Kasumi-1 (cell line): Measurements from ENCODE around the gene GOLGA2.
A peak's percentile ranks its signal among the peaks of the same experiment; 100 is the strongest.

Experiments used
- DNase-seq, 2 experiments: peaks; one replicate each; lab custom pipeline; 2025; lab: John Stamatoyannopoulos, UW

The GOLGA2 gene

GRCh38 chr9:128211186-128211980 lies 64.4 kb downstream of the GOLGA2 start:
- no peak for DNase-seq

GRCh38 chr9:128208946-128209669 lies 66.7 kb downstream of the GOLGA2 start:
- no peak for DNase-seq

- DNase-seq: no peak
These were observed 67.4 kb downstream of the GOLGA2 start for GRCh38 chr9:128208386-128208785.

GRCh38 chr9:128206916-128207910 lies 68.6 kb downstream of the GOLGA2 start:
- DNase-seq: peak in 1 of 2 experiments; percentile 9

GRCh38 chr9:128206484-128206883 lies 69.3 kb downstream of the GOLGA2 start:
- no peak for DNase-seq
